Measurements from ENCODE around the gene TRAF4. TPM values are rescaled to one million over a fixed set of nuclear protein-coding genes. Genes with fewer than 3 reads are reported as not detected.

TRAF4 gene
- total and polyA plus RNA-seq, 10 of the 15 experiments (the other 5 are each of a cell fraction or from before 2014, with no cell fraction given): 3.7 to 197 (median 66.4) TPM

- no peak for TF ChIP-seq E4F1 (IDR thresholded peaks at IDR 0.05; ENCODE audit: borderline replicate concordance, partially characterized antibody)
- peak; percentile 87 for TF ChIP-seq RAD21 (IDR thresholded peaks at IDR 0.05; ENCODE audit: insufficient read depth, low read depth, low read length)
- TF ChIP-seq SUPT20H (IDR thresholded peaks at IDR 0.05; ENCODE audit: borderline replicate concordance, control insufficient read depth, low read depth, low read length): no peak
- TF ChIP-seq SMC3 (IDR thresholded peaks at IDR 0.05; ENCODE audit: borderline replicate concordance, low read length): peak; percentile 76; the same call in 1 of the 2 replicates
- TF ChIP-seq ZBTB11 (CRISPR knock-in tag; IDR thresholded peaks at IDR 0.05): no peak
- TF ChIP-seq SREBF1 (IDR thresholded peaks at IDR 0.05; ENCODE audit: low read length): no peak
- TF ChIP-seq CUX1 (IDR thresholded peaks at IDR 0.05; ENCODE audit: insufficient replicate concordance, low read depth, low read length): no peak
- 0 out of 2 replicates have a peak, but pooled peaks have one; percentile 2 for TF ChIP-seq ZBTB33 (IDR thresholded peaks at IDR 0.05)
- TF ChIP-seq SPI1 (IDR thresholded peaks at IDR 0.05; ENCODE audit: borderline replicate concordance, insufficient read depth, low read depth, low read length): no peak
- no peak for TF ChIP-seq ZBTB40 (IDR thresholded peaks at IDR 0.05; ENCODE audit: borderline replicate concordance)
- TF ChIP-seq HDGF (IDR thresholded peaks at IDR 0.05): no peak
Measured at GRCh38 chr17:28763804-28764266, 20.0 kb downstream of the TRAF4 start (continued).
